Keratinocyte (primary cell): Measurements from ENCODE around the gene MXD3. TPM values are rescaled to one million over a fixed set of nuclear protein-coding genes. Genes with fewer than 3 reads are reported as not detected.

Experiments
- DNase-seq: peaks from one replicate; pipeline ENCODE4 v3.0.0-alpha.2; 2011; ENCODE audit warnings: low read depth, missing footprints, low spot score
- FAIRE-seq: peaks from 2 replicates; lab custom pipeline; 2011; peaks lifted over from hg19 to GRCh38; lab: Jason Lieb, UNC
- H2AFZ ChIP-seq: 2 replicates; pipeline ENCODE4 v1.6.0; 2012; ENCODE audit warnings: low read length, control low read depth, inconsistent platforms; ENCODE audit not compliant: control insufficient read depth
- H3K27ac ChIP-seq: 2 replicates; pipeline ENCODE4 v1.5.1; 2011; ENCODE audit warnings: low read length; ENCODE audit not compliant: control insufficient read depth, insufficient read depth
- H3K27me3 ChIP-seq: 3 replicates; pipeline ENCODE4 v1.6.0; 2011; ENCODE audit warnings: low read length; ENCODE audit not compliant: control insufficient read depth, insufficient read depth; ENCODE audit errors: extremely low read depth
- H3K36me3 ChIP-seq, 2 experiments: 2 replicates in 1 of 2; 3 replicates in 1 of 2; pipeline ENCODE4 v1.5.1; 2011; ENCODE audit warnings: low read length in 2 of 2, mild to moderate bottlenecking in 1 of 2; ENCODE audit not compliant: control insufficient read depth in 2 of 2, insufficient read depth in 2 of 2; ENCODE audit errors: extremely low read depth in 1 of 2
- H3K4me1 ChIP-seq: 3 replicates; pipeline ENCODE4 v1.5.1; 2011; ENCODE audit warnings: low read length; ENCODE audit not compliant: control insufficient read depth, insufficient read depth; ENCODE audit errors: extremely low read depth
- H3K4me2 ChIP-seq: 3 replicates; pipeline ENCODE4 v1.6.0; 2011; ENCODE audit warnings: low read depth, low read length; ENCODE audit not compliant: control insufficient read depth, insufficient read depth; ENCODE audit errors: extremely low read depth
- H3K4me3 ChIP-seq, 3 experiments: fragments of 200-600 bp in 1 of 3; sonication (generic) in 1 of 3; 2 replicates in 2 of 3; 3 replicates in 1 of 3; pipeline ENCODE4 v1.5.1; 2011 to 2016; ENCODE audit warnings: low read length in 3 of 3, mild to moderate bottlenecking in 3 of 3, control low read depth in 2 of 3, inconsistent platforms in 1 of 3, low read depth in 1 of 3, mixed read lengths in 1 of 3, mixed run types in 1 of 3, moderate library complexity in 1 of 3; ENCODE audit not compliant: control insufficient read depth in 2 of 3, insufficient read depth in 2 of 3; ENCODE audit errors: extremely low read depth in 1 of 3
- H3K79me2 ChIP-seq: 2 replicates; pipeline ENCODE4 v1.6.0; 2012; ENCODE audit warnings: low read length; ENCODE audit not compliant: control insufficient read depth, insufficient read depth
- H3K9ac ChIP-seq: 3 replicates; pipeline ENCODE4 v1.6.0; 2011; ENCODE audit warnings: low read length; ENCODE audit not compliant: control insufficient read depth, insufficient read depth; ENCODE audit errors: extremely low read depth
- H3K9me1 ChIP-seq: 3 replicates; pipeline ENCODE4 v1.6.0; 2011; ENCODE audit warnings: low read length; ENCODE audit not compliant: control insufficient read depth, insufficient read depth; ENCODE audit errors: extremely low read depth
- H3K9me3 ChIP-seq: 2 replicates; pipeline ENCODE4 v1.5.1; 2012; ENCODE audit warnings: low read depth, low read length; ENCODE audit not compliant: control insufficient read depth
- H4K20me1 ChIP-seq: 3 replicates; pipeline ENCODE4 v1.6.0; 2011; ENCODE audit warnings: low read length; ENCODE audit not compliant: control insufficient read depth, insufficient read depth; ENCODE audit errors: extremely low read depth
- CTCF ChIP-seq, 3 experiments: IDR thresholded peaks in 1 of 3; conservative IDR thresholded peaks in 1 of 3; optimal IDR thresholded peaks in 1 of 3; 2 replicates in 2 of 3; 3 replicates in 1 of 3; pipeline versions ENCODE3 to v1.5.1; 2011; ENCODE audit warnings: low read length in 3 of 3, mild to moderate bottlenecking in 3 of 3, moderate library complexity in 2 of 3, control low read depth in 1 of 3, inconsistent platforms in 1 of 3; ENCODE audit not compliant: insufficient read depth in 2 of 3; ENCODE audit errors: extremely low read depth in 1 of 3
- EZH2 ChIP-seq: IDR thresholded peaks from one replicate; pipeline ENCODE4 v1.6.1; 2012; ENCODE audit warnings: inconsistent platforms, mild to moderate bottlenecking, low read length, moderate library complexity
- dilution Hi-C: fragments of 300-500 bp; cut with MboI; formaldehyde crosslinking; loops from one replicate; pipeline ENCODE4 v1.7.0; 2020; ENCODE audit warnings: low sequenced_read_pairs; ENCODE audit not compliant: extremely low pct_ligation_motif_present
- polyA plus RNA-seq, 5 experiments: library from polyadenylated mRNA; depleted of rRNA in 3 of 5; stranded (reverse) in 3 of 5; stranded (forward) in 1 of 5; unstranded in 1 of 5; fragments of >200 nt; gene quantifications; 1 replicate in 1 of 5; 2 replicates in 3 of 5; 3 replicates in 1 of 5; pipeline versions ENCODE4 v1.2.1 to v1.2.3, GENCODE V29; 2011 to 2012; ENCODE audit warnings: missing spikeins in 2 of 5, low read depth in 1 of 5, low replicate concordance in 1 of 5

The MXD3 gene
- polyA plus RNA-seq, 1 donor (not counting 4 experiments of a cell fraction or from before 2014, with no cell fraction given) = 0.97 TPM

DNA sequence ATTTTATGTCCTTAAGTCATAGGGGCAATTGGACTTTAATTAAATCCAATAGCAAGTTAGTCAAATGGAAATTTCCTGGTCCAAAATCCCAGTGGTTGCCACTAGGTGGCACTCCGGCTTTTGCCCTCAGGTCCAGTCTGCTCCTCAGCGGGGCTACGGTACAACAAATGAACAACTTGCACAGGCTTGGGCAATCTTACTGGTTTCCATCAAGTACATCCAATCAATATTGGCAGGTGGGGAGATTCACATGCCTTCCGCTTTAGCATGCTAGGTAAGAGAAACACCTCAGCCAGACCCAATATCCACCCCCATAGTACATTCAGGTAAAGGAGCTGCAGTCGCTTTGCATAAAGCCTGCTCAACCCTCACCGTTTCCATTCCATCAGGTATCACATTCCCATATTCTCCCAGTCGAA lies 6.3 kb upstream of the MXD3 start:
- dilution Hi-C loops = no loop called here
- FAIRE-seq (peak; percentile 72), DNase-seq (peak; percentile 50)
- Histone ChIP-seq H3K9me1 (peaks cover 3% of the 10 kb centered on the region), H3K27ac (no peak overlapping the region), H3K79me2 (no peaks in the 10 kb centered on the region), H3K36me3 (peaks cover 0 to 3% of the 10 kb centered on the region in 2 experiments), H3K27me3 (no peaks in the 10 kb centered on the region), H2AFZ (no peak overlapping the region), H3K4me2 (no peak overlapping the region), H4K20me1 (no peaks in the 10 kb centered on the region), H3K4me1 (peaks cover under 1% of the 10 kb centered on the region), H3K9ac (no peak overlapping the region), H3K4me3 (no peak overlapping the region), H3K9me3 (no peaks in the 10 kb centered on the region)
- TF ChIP-seq EZH2 = no peak
- TF ChIP-seq CTCF (optimal IDR thresholded peaks at IDR 0.05 in 1 of 3, IDR thresholded peaks at IDR 0.05 in 1 of 3, conservative IDR thresholded peaks at IDR 0.05 in 1 of 3; ENCODE audit: extremely low read depth in 1 of 3, insufficient read depth in 2 of 3, low read length in 3 of 3) = peak; percentile 82 to 93 (median 88)

- Histone ChIP-seq H3K9me1 (peaks cover 3% of the 10 kb centered on the region), H3K9me3 (no peaks in the 10 kb centered on the region), H3K4me2 (no peak overlapping the region), H3K27ac (no peak overlapping the region), H3K79me2 (no peaks in the 10 kb centered on the region), H3K27me3 (no peaks in the 10 kb centered on the region), H3K4me3 (no peak overlapping the region), H4K20me1 (no peaks in the 10 kb centered on the region), H2AFZ (no peak overlapping the region), H3K36me3 (peaks cover 0 to 3% of the 10 kb centered on the region in 2 experiments), H3K9ac (no peak overlapping the region), H3K4me1 (peaks cover 12% of the 10 kb centered on the region)
- FAIRE-seq (no peak), DNase-seq (no peak)
- TF ChIP-seq CTCF (optimal IDR thresholded peaks at IDR 0.05 in 1 of 3, IDR thresholded peaks at IDR 0.05 in 1 of 3, conservative IDR thresholded peaks at IDR 0.05 in 1 of 3; ENCODE audit: extremely low read depth in 1 of 3, insufficient read depth in 2 of 3, low read length in 3 of 3) (no peak), EZH2 (no peak)
- dilution Hi-C loops = no loop called here
Measured at GRCh38 chr5:177316005-177316404, 4.3 kb upstream of the MXD3 start.
